IPS-NIHi7 (cell line): ENCODE measurements around the gene NADSYN1.

ENCODE experiments used
- DNase-seq: peaks from one replicate; pipeline ENCODE4 v3.0.0; 2012; ENCODE audit warnings: mixed read lengths; ENCODE audit errors: extremely low spot score

Gene NADSYN1

DNA sequence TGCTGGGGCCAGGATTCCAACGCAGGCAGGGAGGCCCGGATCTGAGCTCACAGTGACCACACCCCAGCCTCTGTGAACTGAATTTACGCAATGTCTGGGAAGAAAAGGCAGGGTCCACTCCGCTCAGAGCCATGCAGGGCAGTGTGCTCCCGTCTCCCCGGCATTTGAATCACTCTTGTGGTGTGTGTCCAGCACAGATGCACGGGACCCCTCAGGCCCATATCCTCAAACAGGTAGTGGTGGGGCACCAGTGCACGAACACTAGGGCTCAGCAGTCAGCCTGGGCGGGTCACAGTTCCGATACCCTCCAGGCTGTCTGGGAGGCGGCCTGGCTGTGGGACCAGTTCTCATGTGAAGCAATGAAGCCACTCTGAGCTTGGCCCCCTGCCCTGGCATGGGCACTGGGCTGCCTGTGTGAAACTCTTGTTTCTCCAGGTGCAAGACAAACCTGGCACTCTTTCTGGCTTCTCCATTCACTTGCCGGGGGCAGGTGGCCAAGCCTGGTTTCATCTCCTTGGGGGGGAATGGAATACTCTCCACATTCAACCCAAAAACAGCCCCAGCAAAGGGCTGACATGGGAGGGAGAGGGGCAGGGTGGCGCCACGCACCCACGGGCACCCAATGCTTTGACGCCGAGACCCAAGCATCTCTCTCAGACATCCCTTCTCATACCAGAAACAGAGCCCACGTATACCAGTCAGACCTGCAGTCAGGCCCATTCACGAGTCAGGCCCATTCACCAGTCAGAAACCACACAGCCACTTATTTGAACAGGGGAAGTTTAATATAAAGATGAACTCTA lies 19.2 kb upstream of the NADSYN1 start:
- no peak for DNase-seq

GRCh38 chr11:71434576-71435130 lies 18.4 kb upstream of the NADSYN1 start:
- DNase-seq: no peak

- DNase-seq: no peak
Observed at GRCh38 chr11:71435278-71435951, 17.6 kb upstream of the NADSYN1 start.

- DNase-seq: no peak
Observed at GRCh38 chr11:71436861-71437260, 16.1 kb upstream of the NADSYN1 start.

GRCh38 chr11:71437399-71437798 lies 15.6 kb upstream of the NADSYN1 start:
- no peak for DNase-seq

DNA sequence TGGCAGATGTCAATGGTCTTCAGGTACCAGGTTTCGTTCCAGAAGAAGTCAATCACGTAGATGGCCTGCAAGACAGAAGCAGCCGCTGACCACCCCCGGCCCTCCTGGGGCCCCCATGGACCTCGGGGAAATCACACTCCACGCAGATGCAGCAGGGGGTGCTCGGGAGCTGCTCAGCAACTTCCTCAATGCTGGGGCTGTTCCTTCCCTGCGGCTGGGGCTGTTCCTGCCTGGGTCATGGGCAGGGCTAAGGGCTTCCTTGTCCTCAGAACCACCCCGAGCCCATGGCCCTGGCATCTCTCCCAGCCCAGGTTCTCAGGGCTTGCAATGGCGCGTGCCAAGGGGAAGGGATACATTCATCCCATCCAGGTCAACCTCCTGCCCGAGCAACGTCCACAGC lies 15.1 kb upstream of the NADSYN1 start:
- DNase-seq: no peak

GRCh38 chr11:71438650-71439049 lies 14.4 kb upstream of the NADSYN1 start:
- DNase-seq: no peak

DNA sequence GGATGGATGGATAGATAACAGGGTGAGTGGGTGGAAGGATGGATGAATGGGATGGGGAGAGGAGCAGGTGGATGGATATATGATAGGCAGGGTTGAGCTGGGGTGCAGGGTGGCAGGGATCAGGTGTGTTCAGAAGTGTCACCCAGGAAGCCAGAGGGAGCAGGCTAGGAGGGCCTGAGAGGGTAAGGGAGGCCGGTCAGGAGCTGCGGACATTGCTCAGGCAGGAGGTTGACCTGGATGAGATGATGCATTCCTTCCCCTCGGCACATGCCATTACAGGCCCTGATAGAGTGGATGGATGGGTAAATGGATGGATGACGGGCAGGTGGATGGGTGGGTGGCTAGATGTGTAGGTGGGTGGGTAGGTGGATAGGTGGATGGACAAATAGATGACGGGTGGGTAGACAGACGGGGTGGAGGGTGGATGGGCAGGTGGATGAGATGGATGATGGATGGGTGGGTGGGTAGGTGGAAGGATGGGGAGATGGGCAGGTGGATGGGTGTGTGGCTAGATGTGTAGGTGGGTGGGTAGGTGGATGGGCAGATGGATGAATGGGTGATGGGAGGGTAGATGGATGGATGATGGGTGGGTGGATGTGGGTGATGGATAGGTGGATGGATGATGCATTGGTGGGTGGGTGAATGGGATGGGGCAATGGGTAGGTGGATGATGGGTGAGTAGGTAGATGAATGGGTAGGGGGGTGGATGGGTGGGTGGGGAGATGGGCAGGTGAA lies 12.8 kb upstream of the NADSYN1 start:
- no peak for DNase-seq

- DNase-seq: no peak
Observed at GRCh38 chr11:71441251-71441650, 11.8 kb upstream of the NADSYN1 start.

- no peak for DNase-seq
Observed at GRCh38 chr11:71442123-71442522, 10.9 kb upstream of the NADSYN1 start.

- no peak for DNase-seq
Observed at GRCh38 chr11:71442880-71443279, 10.1 kb upstream of the NADSYN1 start.

DNA sequence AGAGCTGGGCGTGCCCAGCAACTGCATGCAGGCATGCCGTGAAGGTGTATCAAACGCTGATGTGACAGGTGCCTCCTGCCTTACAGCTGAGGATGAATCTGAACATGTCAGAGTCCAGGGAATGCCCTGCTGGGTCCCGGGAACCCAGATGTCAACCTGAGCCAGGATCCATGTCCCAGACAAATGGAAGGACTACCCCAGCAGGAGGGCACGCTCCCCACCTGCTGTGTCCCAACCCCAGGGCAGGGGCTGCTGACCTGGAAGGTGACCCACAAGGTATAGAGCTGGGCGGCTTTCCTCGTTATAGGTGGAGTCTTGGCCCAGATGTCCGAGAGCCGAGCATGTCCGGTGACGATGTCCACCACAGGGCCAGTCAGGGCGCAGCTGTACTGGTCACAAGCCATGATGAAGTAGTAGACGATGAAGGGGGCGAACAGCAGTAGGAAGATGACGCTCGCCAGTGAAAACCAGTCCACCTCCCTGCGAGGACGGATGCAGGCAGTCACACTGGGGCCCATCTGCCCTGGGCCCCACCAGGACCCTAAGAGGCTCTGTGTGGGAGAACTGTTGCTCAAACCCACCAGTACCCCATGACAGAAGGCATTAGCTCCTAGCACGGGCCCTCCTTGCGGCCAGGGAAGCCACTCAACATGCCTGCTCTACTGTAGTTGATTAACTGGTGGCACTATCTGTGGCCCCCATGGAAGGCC lies 9.1 kb upstream of the NADSYN1 start:
- DNase-seq: no peak

GRCh38 chr11:71444811-71445210 lies 8.2 kb upstream of the NADSYN1 start:
- DNase-seq: no peak

DNA sequence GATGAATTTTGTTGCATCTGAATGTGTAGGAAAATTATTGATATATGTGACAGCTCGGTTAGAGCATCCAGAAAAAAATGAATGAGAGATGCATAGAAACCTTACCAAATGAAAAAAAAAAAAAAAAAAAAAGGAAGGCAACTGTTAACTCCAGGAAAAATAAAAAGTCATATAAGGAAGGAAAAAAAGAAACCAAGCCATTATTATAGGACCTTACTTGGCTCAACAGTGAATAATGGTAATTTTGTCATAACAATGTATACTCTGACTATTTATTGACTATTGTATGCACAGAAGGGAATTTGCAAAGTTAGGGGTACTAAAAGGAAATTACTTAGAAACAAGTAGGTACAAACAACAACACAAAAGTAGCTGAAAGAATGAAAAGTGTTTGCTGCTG lies 6.9 kb upstream of the NADSYN1 start:
- DNase-seq: no peak

GRCh38 chr11:71446942-71447688 lies 5.9 kb upstream of the NADSYN1 start:
- DNase-seq: no peak

GRCh38 chr11:71447791-71448256 lies 5.2 kb upstream of the NADSYN1 start:
- DNase-seq: peak; percentile 75

GRCh38 chr11:71448257-71449171 lies 4.5 kb upstream of the NADSYN1 start, which contains the start of gene DHCR7:
DHCR7 (minus strand) TSS chr11:71448393; CDS start chr11:71444952, 3,441 bp downstream.
- DNase-seq: peak; percentile 99

DNA sequence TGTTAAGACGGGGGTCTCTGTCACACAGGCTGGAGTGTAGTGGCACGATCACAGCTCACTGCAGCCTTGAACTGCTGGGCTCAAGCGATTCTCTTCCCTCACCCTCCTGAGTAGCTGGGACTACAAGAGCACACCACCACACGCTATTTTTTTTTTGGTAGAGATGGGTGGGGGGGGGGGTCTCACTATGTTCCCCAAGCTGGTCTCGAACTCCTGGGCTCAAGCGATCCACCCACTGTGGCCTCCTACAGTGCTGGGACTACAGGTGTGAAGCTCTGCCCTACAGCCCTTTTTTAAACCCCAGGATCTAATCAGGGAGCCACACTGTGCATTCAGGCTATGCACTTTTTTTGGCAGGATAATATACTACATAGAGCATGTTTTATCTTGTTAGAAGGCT lies 3.4 kb upstream of the NADSYN1 start:
- DNase-seq: no peak

- DNase-seq: no peak
Observed at GRCh38 chr11:71450507-71450906, 2.5 kb upstream of the NADSYN1 start.

- no peak for DNase-seq
Observed at GRCh38 chr11:71450939-71451338, 2.1 kb upstream of the NADSYN1 start.
